Chondrocyte (in vitro differentiated cells): ENCODE data around the gene TMEM120B. TPM values are rescaled to one million over a fixed set of nuclear protein-coding genes. Genes with fewer than 3 reads are reported as not detected.
A peak's percentile ranks its signal among the peaks of the same experiment; 100 is the strongest.

ENCODE experiments used
- DNase-seq: peaks from one replicate; pipeline ENCODE4 v3.0.0; 2021; ENCODE audit warnings: mixed read lengths, low spot score
- H3K27ac Mint-ChIP-seq: one replicate; pipeline ENCODE4 v1.8.0; 2021; ENCODE audit warnings: mild to moderate bottlenecking, moderate library complexity, mixed read lengths; ENCODE audit not compliant: unreplicated experiment
- H3K27me3 Mint-ChIP-seq: 2 replicates; pipeline ENCODE4 v1.8.0; 2021; ENCODE audit warnings: low read depth, mixed read lengths
- H3K36me3 Mint-ChIP-seq: 2 replicates; pipeline ENCODE4 v1.8.0; 2021; ENCODE audit warnings: low read depth, mixed read lengths
- H3K4me1 Mint-ChIP-seq: 2 replicates; pipeline ENCODE4 v1.8.0; 2021; ENCODE audit warnings: low read depth, mild to moderate bottlenecking, mixed read lengths
- H3K4me3 Mint-ChIP-seq: one replicate; pipeline ENCODE4 v1.8.0; 2021; ENCODE audit warnings: mild to moderate bottlenecking, moderate library complexity, mixed read lengths; ENCODE audit not compliant: unreplicated experiment
- H3K9me3 Mint-ChIP-seq: 2 replicates; pipeline ENCODE4 v1.8.0; 2021; ENCODE audit warnings: low read depth, mixed read lengths
- CTCF ChIP-seq: fragments of 200-600 bp; sonication (generic); IDR thresholded peaks from 2 replicates; pipeline ENCODE4 v1.5.0; 2021; ENCODE audit warnings: antibody characterized with exemption, mild to moderate bottlenecking, moderate library complexity
- total RNA-seq: library from RNA; stranded (reverse); gene quantifications from 3 replicates; pipeline ENCODE4 v1.2.1, GENCODE V29; 2021

The TMEM120B gene
- total RNA-seq, 1 donor from 2014 or later = 15.3 TPM

DNA sequence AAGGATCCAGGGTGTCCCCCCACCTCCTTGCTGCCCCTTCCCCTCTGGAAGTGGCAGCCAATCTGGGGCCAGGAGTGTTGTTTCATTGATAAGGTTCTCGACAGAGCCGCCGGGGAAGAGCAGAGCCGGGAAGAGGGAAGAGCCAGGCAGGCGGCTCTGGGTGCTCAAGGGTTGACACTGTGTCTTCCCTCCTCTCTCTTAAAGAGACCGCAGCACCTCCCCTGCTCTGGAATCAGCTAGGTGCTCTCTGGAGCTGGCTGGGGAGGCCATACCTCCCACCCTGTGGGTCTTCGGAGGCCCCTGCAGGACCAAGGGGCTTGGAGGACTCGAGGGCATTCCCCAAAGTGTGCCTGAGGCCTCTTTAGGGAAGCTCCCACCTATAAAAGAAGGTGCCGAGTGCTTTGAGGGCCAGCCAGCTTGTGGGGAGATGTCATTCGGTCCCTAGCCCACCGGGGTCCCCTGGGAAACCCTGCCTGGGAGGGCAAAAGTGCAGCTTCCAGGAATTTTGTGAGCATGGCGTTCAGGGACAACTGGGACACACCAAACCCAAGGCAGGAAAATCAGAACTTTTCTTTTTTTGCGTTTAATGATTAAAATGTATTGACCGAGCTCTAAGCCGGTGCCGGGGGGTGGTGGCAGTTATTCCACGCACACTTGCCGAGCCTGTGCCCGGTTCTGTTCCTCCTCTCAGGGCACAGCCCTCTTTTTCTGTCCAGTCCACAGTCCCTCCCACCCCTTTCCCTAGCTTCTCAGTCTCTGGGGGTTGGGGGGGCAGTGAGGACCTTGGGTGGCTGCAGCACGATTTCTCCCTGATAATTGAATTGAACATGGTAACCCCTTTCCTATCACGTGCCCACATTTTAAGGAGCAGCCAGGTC lies 94.2 kb downstream of the TMEM120B start:
- peaks cover 8% of the 10 kb centered on the region for H3K36me3 Mint-ChIP-seq
- peak overlapping the region; percentile 93 for H3K4me3 Mint-ChIP-seq
- no peak for TF ChIP-seq CTCF
- H3K4me1 Mint-ChIP-seq = peaks cover 31% of the 10 kb centered on the region
- no peak for DNase-seq
- no peaks in the 10 kb centered on the region for H3K9me3 Mint-ChIP-seq
- H3K27ac Mint-ChIP-seq = peak overlapping the region; percentile 85
- H3K27me3 Mint-ChIP-seq = no peaks in the 10 kb centered on the region

DNA sequence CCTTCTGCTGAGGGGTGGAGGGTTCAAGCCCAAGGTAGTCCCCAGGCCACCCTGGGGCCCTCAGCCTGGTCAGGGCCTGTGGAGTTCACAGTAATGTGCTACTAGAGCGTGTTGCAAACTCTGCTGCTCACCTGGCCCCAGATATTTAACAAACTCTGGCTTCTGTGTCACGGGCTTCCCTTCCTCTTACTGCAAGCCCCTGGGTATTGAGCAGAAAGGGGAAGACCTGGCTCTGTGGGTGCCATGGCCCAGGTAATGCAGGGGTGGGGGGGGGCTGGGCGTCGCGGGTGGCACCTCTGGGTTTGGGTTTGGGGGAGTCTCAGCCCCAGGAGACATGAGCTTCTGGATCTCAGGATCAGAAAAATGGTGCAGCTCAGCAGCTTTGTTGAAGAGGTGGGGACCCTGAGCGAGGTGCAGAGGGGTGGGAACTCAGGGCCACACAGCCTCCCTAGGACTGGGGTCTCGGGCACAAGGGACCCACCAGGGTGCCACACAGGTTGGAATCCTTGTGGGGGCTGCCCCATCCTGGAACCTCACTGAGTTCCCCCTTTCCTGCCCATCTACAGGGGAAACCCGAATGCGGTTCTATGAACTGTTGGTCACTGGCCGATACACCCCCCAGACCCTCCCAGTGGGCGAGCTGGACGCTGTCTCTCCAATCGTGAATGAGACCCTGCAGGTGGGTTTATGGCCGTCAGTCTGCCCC lies 95.2 kb downstream of the TMEM120B start:
- TF ChIP-seq CTCF = no peak
- Mint-ChIP-seq H3K9me3 (no peaks in the 10 kb centered on the region), H3K4me1 (peaks cover 36% of the 10 kb centered on the region), H3K27me3 (no peaks in the 10 kb centered on the region), H3K4me3 (no peak overlapping the region), H3K36me3 (peaks cover 8% of the 10 kb centered on the region), H3K27ac (no peak overlapping the region)
- DNase-seq = no peak

- Mint-ChIP-seq H3K27me3 (no peaks in the 10 kb centered on the region), H3K36me3 (peaks cover 8% of the 10 kb centered on the region), H3K27ac (no peak overlapping the region), H3K4me3 (no peak overlapping the region), H3K4me1 (peaks cover 44% of the 10 kb centered on the region), H3K9me3 (no peaks in the 10 kb centered on the region)
- TF ChIP-seq CTCF = no peak
- no peak for DNase-seq
These were observed 96.1 kb downstream of the TMEM120B start for GRCh38 chr12:121808623-121809022.

- Mint-ChIP-seq H3K4me1 (peaks cover 46% of the 10 kb centered on the region), H3K36me3 (peaks cover 8% of the 10 kb centered on the region), H3K27me3 (no peaks in the 10 kb centered on the region), H3K9me3 (no peaks in the 10 kb centered on the region), H3K27ac (no peak overlapping the region), H3K4me3 (no peak overlapping the region)
- no peak for DNase-seq
- TF ChIP-seq CTCF = no peak
These were observed 97.2 kb downstream of the TMEM120B start for GRCh38 chr12:121809712-121810116.

DNA sequence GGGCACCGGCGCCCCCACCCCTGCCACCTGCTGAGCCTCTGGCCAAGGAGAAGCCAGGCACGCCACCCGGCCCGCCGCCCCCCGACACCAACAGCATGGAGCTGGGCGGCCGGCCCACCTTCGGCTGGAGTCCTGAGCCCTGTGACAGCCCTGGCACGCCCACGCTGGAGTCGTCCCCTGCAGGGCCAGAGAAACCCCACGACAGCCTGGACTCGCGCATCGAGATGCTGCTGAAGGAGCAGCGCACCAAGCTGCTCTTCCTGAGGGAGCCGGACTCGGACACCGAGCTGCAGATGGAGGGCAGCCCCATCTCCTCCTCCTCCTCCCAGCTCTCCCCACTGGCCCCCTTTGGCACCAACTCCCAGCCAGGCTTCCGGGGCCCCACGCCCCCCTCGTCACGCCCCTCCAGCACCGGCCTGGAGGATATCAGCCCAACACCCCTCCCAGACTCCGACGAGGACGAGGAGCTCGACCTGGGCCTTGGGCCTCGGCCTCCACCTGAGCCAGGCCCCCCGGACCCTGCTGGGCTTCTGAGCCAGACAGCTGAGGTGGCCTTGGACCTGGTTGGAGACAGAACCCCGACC lies 97.8 kb downstream of the TMEM120B start:
- DNase-seq = no peak
- H3K27ac Mint-ChIP-seq = no peak overlapping the region
- H3K27me3 Mint-ChIP-seq = no peaks in the 10 kb centered on the region
- no peaks in the 10 kb centered on the region for H3K9me3 Mint-ChIP-seq
- no peak for TF ChIP-seq CTCF
- peaks cover 43% of the 10 kb centered on the region for H3K4me1 Mint-ChIP-seq
- H3K4me3 Mint-ChIP-seq = no peak overlapping the region
- peaks cover 8% of the 10 kb centered on the region for H3K36me3 Mint-ChIP-seq
